NCI-H345 treated with DMSO at 0.1 percent for 48 hours (cell line): ENCODE measurements around the gene HTT.

ENCODE experiments used
- DNase-seq: peaks from one replicate; lab custom pipeline; 2025; ENCODE audit not compliant: unreplicated experiment; lab: John Stamatoyannopoulos, UW

Gene HTT

GRCh38 chr4:3286335-3287175 is 212.1 kb downstream of the HTT start:
- DNase-seq, result no peak

- DNase-seq, result no peak
Measured at GRCh38 chr4:3287271-3287971, 212.9 kb downstream of the HTT start.

GRCh38 chr4:3287972-3288570 is 213.6 kb downstream of the HTT start:
- no peak for DNase-seq

GRCh38 chr4:3288571-3289094 is 214.2 kb downstream of the HTT start:
- DNase-seq, result no peak

- no peak for DNase-seq
Measured at GRCh38 chr4:3290476-3290875, 216.0 kb downstream of the HTT start.

GRCh38 chr4:3290889-3291321 is 216.4 kb downstream of the HTT start:
- no peak for DNase-seq

GRCh38 chr4:3291411-3291968 is 217.0 kb downstream of the HTT start:
- DNase-seq, result peak; percentile 38

- no peak for DNase-seq
Measured at GRCh38 chr4:3291969-3292570, 217.6 kb downstream of the HTT start.

- DNase-seq, result peak; percentile 70
Measured at GRCh38 chr4:3292571-3293400, 218.3 kb downstream of the HTT start, which contains the start of gene RGS12. RGS12 (plus strand) TSS chr4:3293021; CDS start chr4:3316171, 23,150 bp downstream.
